Measurements from ENCODE around the gene ZNF879.

DNA sequence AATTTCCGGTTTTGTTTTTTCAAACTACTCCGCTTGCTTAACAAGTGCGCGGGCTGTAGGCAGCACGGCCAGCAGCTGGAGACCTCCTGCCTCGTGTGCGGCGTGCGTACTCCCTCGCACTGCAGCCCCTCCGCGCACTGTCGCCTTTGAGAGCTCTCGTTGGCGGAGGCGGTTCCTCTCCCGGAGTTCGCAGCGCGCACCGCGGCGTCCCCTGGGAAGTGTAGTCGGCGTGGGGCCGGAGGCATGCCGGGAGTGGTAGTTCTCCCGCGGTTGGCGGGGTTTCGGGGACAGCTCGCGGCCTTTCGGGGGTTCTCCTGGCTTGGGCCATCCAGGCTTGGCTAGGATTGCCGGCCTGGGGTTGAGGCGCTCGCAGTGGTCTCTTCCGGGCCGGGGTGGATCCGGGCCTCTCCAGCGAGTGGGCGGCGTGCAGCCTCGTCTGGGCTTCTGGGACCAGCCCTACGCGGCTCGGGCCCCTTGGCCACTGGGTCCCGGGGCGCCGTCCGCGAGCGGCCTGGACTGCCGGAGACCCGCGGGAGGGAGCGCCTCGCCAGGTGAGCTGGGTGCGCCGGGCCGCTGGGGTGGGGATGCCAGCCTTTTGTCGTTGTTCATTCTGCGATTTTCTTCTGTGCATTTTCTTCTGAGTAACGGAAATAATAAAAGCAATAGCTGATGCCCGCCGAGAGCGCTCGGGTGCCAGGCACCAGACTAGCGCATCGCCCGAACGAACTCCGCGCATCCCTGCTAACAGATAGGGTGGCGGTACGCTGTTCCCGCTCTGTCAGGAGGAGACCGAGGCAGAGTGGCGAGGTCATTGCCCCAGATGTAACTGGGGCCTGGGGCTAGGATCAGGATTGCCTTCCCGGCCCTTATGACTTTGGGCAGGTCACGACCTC lies 36.8 kb downstream of the ZNF879 start, which contains the start of gene ZNF354C:
- TF ChIP-seq, protein P1, sequence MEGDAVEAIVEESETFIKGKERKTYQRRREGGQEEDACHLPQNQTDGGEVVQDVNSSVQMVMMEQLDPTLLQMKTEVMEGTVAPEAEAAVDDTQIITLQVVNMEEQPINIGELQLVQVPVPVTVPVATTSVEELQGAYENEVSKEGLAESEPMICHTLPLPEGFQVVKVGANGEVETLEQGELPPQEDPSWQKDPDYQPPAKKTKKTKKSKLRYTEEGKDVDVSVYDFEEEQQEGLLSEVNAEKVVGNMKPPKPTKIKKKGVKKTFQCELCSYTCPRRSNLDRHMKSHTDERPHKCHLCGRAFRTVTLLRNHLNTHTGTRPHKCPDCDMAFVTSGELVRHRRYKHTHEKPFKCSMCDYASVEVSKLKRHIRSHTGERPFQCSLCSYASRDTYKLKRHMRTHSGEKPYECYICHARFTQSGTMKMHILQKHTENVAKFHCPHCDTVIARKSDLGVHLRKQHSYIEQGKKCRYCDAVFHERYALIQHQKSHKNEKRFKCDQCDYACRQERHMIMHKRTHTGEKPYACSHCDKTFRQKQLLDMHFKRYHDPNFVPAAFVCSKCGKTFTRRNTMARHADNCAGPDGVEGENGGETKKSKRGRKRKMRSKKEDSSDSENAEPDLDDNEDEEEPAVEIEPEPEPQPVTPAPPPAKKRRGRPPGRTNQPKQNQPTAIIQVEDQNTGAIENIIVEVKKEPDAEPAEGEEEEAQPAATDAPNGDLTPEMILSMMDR (IDR thresholded peaks at IDR 0.05): no peak
- TF ChIP-seq POLR2A (IDR thresholded peaks at IDR 0.05): peak in 1 of 2 donors; percentile 32
